Measurements from ENCODE around the gene MS4A15. TPM values are rescaled to one million over a fixed set of nuclear protein-coding genes. Genes with fewer than 3 reads are reported as not detected.

The MS4A15 gene
- total RNA-seq, 4 donors from 2014 or later: not detected

Other genes with a start within 250 kb of the MS4A15 start
- gene MS4A13, start 241.5 kb upstream of the MS4A15 start, total RNA-seq: not detected
- not detected for gene MS4A8, start 57.3 kb upstream of the MS4A15 start, total RNA-seq
- gene MS4A18, start 32.1 kb upstream of the MS4A15 start, total RNA-seq: not detected
- not detected for gene MS4A10, start 28.5 kb downstream of the MS4A15 start, total RNA-seq
- 10 to 100 TPM; 10.5 to 27.8 (median 18.2) TPM for gene CCDC86, start 85.2 kb downstream of the MS4A15 start, total RNA-seq
- gene PTGDR2, start 99.1 kb downstream of the MS4A15 start, total RNA-seq: 1 to 10 TPM in 1 of 4 donors, under 1 TPM in 3; 0.37 to 2.2 (median 0.58) TPM
- gene ZP1, start 110.7 kb downstream of the MS4A15 start, total RNA-seq: not detected
- 10 to 100 TPM; 50.2 to 73.6 (median 60.5) TPM for gene PRPF19, start 149.7 kb downstream of the MS4A15 start, total RNA-seq
- 100 to 1,000 TPM; 107 to 132 (median 120) TPM for gene TMEM109, start 157.3 kb downstream of the MS4A15 start, total RNA-seq
- 1 to 10 TPM; 3.2 to 8.9 (median 6.5) TPM for gene TMEM132A, start 167.6 kb downstream of the MS4A15 start, total RNA-seq
- gene SLC15A3, start 195.3 kb downstream of the MS4A15 start, total RNA-seq: 10 to 100 TPM; 16.7 to 48.4 (median 19.5) TPM
- gene CD6, start 214.8 kb downstream of the MS4A15 start, total RNA-seq: 1 to 10 TPM in 1 of 4 donors, under 1 TPM in 2, not detected in 1; 0.15 to 2.7 (median 0.35) TPM

Measured in gastroesophageal sphincter (tissue), 4 donors.